ENCODE data around the gene LRIT1.
"Not testable (repeated sequence)": the region's sequence is repeated elsewhere in the genome, so short reads cannot be mapped to it uniquely, and the experiment has no call there.

The LRIT1 gene

DNA sequence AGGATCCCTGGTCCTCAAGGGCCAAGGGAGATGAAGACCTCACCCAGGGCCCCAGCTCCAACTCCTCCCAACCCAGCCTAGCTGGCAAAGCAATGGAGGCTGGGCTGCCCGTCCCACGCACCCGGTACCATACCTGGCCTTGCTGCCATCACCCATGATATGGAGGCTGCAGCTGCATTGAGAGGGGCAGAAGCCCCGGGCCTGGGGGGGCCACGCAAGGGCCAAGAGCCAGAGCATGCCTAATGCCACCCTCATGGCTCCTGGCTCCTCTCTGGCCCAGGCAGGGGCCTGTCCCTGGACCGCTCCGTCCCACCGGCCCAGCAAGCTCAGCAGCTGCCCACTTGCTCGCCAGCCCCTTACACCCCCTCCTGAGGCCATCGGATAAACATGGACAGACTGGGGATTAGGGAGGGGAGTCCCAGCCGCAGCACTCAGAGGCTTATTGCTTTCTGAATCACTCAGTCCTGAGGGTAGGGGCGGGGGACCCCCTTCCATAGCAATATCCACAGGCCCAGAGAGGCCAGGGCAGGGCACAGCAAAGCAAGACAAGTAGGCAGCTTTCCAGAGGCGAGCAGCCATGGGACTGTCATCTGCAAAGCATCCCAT, at the start of gene LRIT1:
Gene LRIT1 (minus strand): TSS at position 362 of the 606 bp plus-strand sequence. CDS start 107 bp downstream, at position 255.
- DNase-seq (ENCODE audit: low read depth in 2 of 2): no peak

GRCh38 chr10:84290235-84290634, 48.9 kb upstream of the LRIT1 start:
- no peak for DNase-seq (ENCODE audit: low read depth in 2 of 2)

DNA sequence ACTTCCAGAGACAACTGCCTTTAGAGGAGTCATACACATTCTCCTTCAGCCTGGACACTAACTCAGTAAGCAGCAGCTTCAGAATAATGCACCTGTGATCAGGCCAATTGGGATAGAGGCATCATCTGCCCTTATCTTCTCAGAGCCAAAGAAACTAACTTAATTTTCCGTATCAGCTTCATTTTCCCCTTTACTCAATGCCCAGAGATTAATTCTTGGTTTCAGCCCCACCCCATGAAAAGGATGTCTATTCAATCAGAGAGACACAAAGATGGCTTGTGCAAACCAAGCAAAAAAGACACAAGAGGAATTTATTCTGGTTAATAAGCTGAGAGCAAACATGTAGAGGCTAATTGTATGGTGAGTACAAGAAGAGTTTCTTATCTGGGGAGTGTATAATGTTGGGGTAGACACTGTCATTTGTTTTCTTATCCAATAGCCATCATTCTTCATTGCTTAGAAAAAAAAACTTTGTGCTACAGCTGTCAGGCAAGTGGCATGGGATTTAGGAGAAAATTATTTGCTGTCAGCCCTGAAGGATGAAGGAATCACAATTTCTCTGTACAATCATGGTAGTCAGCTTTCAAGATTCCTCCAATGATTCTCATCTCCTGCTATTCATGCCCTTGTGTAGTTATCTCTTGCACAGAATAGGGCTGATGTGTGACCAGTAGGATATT, 48.3 kb upstream of the LRIT1 start:
- no peak for DNase-seq (ENCODE audit: low read depth in 2 of 2)

DNA sequence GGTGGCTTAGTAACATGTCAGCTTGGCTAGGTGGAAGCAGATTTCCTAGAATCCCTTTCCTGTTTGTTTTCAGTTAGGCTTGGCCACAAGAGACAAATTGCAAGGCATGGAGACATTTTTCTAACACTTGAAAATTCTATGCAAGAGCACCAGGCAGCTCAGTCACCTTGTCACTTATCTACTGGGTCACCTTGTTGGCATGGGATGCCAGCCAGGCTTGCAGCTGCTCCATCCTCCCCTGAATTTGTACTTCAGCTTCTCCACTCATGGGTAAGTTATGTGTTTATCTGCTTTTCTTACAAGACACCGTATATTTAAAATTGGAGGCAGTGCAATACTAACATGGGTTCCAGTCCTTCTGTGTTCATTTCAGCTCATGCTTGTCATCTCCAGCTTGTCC, 46.8 kb upstream of the LRIT1 start:
- no peak for DNase-seq (ENCODE audit: low read depth in 2 of 2)

GRCh38 chr10:84286695-84287094, 45.3 kb upstream of the LRIT1 start:
- no peak for DNase-seq (ENCODE audit: low read depth in 2 of 2)

- DNase-seq (ENCODE audit: low read depth in 2 of 2): not testable (repeated sequence)
These were observed 38.6 kb upstream of the LRIT1 start for GRCh38 chr10:84279876-84280475.

GRCh38 chr10:84270708-84271107, 29.4 kb upstream of the LRIT1 start:
- DNase-seq (ENCODE audit: low read depth in 2 of 2): no peak

DNA sequence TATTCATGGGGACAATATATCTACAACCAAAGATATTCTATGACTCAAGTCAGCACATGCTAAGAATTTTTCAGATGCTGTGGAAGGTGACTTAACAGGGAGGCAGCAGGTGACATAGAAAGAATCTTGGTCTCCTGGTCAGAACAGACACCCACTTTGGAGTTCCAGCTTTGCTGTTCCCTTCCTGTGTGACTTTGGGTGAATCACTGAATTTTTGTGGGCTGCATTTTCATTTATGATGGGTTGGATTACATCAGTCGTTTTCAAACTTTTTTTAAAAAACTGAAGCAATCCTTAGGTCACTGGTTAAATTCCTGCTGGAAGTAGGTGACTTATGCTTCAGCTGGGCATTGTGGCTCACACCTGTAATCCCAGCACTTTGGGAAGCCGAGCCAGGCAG, 28.4 kb upstream of the LRIT1 start:
- DNase-seq (ENCODE audit: low read depth in 2 of 2): no peak

- no peak for DNase-seq (ENCODE audit: low read depth in 2 of 2)
These were observed 27.8 kb upstream of the LRIT1 start for GRCh38 chr10:84269162-84269561.

DNA sequence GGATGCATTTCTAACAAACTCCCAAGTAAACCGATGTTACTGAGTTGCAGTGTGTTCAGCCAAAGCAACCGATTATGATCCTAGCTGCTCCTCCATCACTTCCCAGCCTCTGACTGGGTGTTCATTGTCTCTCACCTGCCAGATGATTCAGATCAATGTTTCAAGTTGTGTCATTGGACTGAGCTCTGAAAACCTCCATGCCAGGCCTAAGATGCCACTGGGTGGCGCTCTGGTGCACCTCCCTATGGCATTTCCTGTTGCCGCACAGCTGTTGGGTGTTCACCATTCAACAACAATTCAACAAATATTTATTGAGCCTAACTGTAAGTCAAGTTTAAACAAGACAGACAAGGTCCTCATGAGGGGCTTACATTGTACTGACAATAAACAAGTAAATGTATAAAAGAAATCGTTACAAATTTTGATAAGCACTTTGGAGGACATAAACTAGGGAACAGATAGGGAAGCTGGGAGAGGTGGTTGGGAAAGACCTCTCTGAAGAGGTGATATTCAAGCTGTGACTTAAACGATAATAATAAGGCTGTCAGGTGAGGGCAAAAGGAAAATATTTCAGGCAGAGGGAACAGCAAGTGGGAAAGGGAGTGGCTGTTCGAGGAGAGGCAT, 26.3 kb upstream of the LRIT1 start:
- DNase-seq (ENCODE audit: low read depth in 2 of 2): peak; percentile 18 to 21

DNA sequence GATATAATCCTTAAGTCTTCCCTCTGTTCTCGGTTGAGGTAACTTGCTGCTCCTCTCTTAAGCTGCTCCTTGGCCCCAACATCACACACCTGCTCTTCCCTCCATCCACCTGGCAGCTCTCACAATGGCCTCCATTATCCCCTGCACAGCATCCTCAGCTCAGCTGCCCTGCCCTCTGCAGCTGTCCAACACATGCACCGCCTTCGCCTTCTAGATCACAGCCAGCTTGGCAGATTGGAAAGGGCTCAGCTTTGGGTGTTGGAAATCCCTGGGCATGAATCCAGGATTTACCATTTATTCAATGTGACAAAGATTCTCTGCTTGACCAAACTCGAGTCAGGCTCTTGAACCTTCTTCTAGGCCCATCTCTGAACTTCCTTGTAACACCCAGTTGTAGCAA, 24.1 kb upstream of the LRIT1 start:
- no peak for DNase-seq (ENCODE audit: low read depth in 2 of 2)

DNA sequence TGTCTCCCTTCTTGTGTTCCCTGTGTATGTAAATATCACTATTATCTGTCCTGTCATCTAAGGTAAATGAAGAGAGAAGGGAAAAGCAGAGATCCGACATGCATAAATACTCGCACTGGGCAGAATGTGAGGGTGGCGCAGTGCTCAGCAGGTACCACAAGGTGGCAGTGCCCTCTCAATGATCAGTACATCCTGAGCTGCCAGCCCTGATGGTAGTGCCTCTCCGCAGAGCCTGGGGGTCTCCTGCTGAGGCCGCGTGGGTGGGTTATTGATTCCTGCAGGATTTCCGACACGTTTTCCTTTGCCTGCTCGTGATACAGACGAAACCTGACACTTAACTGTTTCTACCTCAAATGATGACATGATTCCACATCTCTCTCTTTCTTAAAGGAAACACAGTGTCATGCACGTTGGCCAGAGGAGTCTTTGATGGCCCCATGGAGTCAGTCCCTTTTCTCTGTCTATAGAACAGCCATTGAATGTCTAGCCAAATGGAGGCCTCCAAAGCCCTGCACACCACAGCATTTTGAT, 23.3 kb upstream of the LRIT1 start:
- DNase-seq (ENCODE audit: low read depth in 2 of 2): peak; percentile 36 to 43

DNA sequence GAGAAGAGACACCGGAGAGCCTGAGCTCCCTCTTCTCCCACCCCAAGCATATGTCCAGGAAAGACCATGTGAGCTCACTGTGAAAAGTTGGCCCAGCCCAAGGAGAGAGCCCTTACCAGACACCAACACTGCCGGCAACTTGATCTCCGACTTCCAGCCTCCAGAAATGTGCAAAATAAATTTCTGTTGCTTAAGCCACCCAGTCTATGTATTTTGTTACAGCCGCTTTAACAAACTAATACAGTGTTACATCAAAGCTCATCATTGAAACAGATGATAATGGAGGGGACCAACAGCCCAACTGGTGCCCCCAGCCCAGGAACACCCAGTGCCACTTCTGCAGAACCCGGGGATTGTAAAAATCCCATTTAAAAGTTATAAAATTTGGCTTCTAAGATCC, 22.4 kb upstream of the LRIT1 start:
- no peak for DNase-seq (ENCODE audit: low read depth in 2 of 2)

- DNase-seq (ENCODE audit: low read depth in 2 of 2): no peak
These were observed 21.0 kb upstream of the LRIT1 start for GRCh38 chr10:84262190-84262956.

DNA sequence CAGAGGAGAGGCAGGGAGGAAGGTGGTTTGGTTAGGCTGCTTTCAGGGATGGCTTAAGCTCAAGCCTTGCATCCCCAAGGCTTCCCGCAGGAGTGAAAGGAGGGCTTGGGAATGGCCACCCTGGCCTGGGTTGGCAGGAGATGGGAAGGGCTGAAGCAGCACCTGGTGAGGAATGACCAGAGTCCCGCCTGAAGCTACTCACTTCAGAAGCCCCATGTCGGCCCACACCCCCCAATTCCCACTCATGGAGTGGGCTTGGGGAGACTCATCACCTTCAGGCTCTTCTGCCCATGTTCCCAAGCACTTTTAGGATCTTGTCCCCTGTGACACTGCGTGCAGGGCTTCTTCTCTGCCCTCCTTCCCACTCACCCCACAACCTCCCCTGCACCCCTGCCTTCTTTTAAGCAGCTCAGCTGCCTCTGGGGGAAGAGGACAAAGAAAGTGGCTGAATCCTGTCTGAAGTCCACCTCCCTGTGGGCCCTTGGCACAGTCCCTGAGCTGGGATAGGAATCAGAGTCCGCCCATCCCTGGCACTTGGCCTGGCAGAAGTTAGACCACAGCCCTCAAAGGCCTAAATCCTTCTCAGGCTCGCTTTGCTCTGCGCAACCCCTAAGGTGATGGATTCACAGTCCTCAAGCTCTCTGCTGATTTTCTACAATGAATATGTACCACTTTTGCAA, 20.0 kb upstream of the LRIT1 start:
- no peak for DNase-seq (ENCODE audit: low read depth in 2 of 2)

- no peak for DNase-seq (ENCODE audit: low read depth in 2 of 2)
These were observed 16.8 kb upstream of the LRIT1 start for GRCh38 chr10:84258034-84258695.

- no peak for DNase-seq (ENCODE audit: low read depth in 2 of 2)
These were observed 16.1 kb upstream of the LRIT1 start for GRCh38 chr10:84257343-84258020.

GRCh38 chr10:84256510-84257342, 15.4 kb upstream of the LRIT1 start:
- peak in 1 of 2 donors; percentile 2 for DNase-seq (ENCODE audit: low read depth in 2 of 2)

All from activated CD8-positive, alpha-beta memory T cell treated with anti-CD3 and anti-CD28 coated beads for 4 hours (primary cell).